Uterus (tissue), 4 donors: Measurements from ENCODE around the gene MYO9A. TPM values are rescaled to one million over a fixed set of nuclear protein-coding genes. Genes with fewer than 3 reads are reported as not detected.
A peak's percentile ranks its signal among the peaks of the same experiment; 100 is the strongest.

Experiments used
- DNase-seq, 2 donors: peaks; one replicate each; pipeline ENCODE4 v3.0.0-alpha.2; 2019 to 2020
- H3K27ac ChIP-seq, 2 donors: fragments of 200-600 bp; sonication (generic); 1 replicate in 1 of 2; 2 replicates in 1 of 2; pipeline ENCODE4 v1.5.1; 2016 to 2018
- H3K27me3 ChIP-seq, 2 donors: fragments of 200-600 bp; sonication (generic); one replicate each; pipeline ENCODE4 v1.5.1; 2018 to 2019; ENCODE audit warnings: control low read depth in 1 of 2
- H3K36me3 ChIP-seq, 2 donors: fragments of 200-600 bp; sonication (generic); one replicate each; pipeline ENCODE4 v1.5.1; 2019; ENCODE audit warnings: control low read depth in 1 of 2
- H3K4me1 ChIP-seq, 2 donors: fragments of 200-600 bp; sonication (generic); one replicate each; pipeline ENCODE4 v1.5.1; 2018 to 2019; ENCODE audit warnings: control low read depth in 1 of 2
- H3K4me3 ChIP-seq, 2 donors: fragments of 200-600 bp; sonication (generic); 1 replicate in 1 of 2; 2 replicates in 1 of 2; pipeline ENCODE4 v1.5.1; 2018 to 2019; ENCODE audit warnings: mild to moderate bottlenecking in 1 of 2
- H3K9me3 ChIP-seq, 2 donors: fragments of 200-600 bp; sonication (generic); one replicate each; pipeline ENCODE4 v1.5.1; 2019; ENCODE audit warnings: control low read depth in 1 of 2
- CTCF ChIP-seq, 4 experiments: fragments of 200-600 bp in 2 of 4; fragments of 450-650 bp in 2 of 4; sonication (generic) in 2 of 4; IDR thresholded peaks; one replicate each; pipeline ENCODE4 v1.5.1; 2016 to 2019; ENCODE audit warnings: antibody characterized with exemption in 4 of 4, mild to moderate bottlenecking in 2 of 4, moderate library complexity in 1 of 4
- POLR2A ChIP-seq, 2 donors: fragments of 450-650 bp; IDR thresholded peaks; one replicate each; pipeline ENCODE4 v1.6.1; 2016; ENCODE audit warnings: antibody characterized with exemption in 2 of 2, mild to moderate bottlenecking in 1 of 2, moderate library complexity in 1 of 2
- intact Hi-C: fragments of 100-400 bp; cut with DNase I; formaldehyde crosslinking; loops from one replicate; pipeline ENCODE4 v1.15.1; 2023; ENCODE audit warnings: low total_unique reads
- total RNA-seq, 4 donors: library from RNA; depleted of rRNA in 3 of 4; stranded (reverse); fragments of >200 nt in 3 of 4; gene quantifications; one replicate each; pipeline versions ENCODE4 v1.1.0 to v1.2.4, GENCODE V29; 2014 to 2023
- donor health status: DM: yes; HTN: yes; CAD: no.

MYO9A gene
- 100 to 1,000 TPM in 2 of 4 donors, 10 to 100 TPM in 2; 45.6 to 141 (median 90.0) TPM for total RNA-seq

- peak; percentile 98 for DNase-seq
- H3K9me3 ChIP-seq = no peaks in the 10 kb centered on the region
- peak; percentile 81 to 90 for TF ChIP-seq POLR2A (IDR thresholded peaks at IDR 0.05)
- peak in 3 of 4 experiments; percentile 14 to 30 (median 19) for TF ChIP-seq CTCF (IDR thresholded peaks at IDR 0.05)
- no peaks in the 10 kb centered on the region for H3K36me3 ChIP-seq
- H3K27me3 ChIP-seq = no peaks in the 10 kb centered on the region
- H3K4me1 ChIP-seq = peaks cover 3 to 4% of the 10 kb centered on the region in 2 donors
- H3K27ac ChIP-seq = peak within 1 kb of the TSS; percentile 96 to 97
- peak within 1 kb of the TSS; percentile 76 to 94 for H3K4me3 ChIP-seq
- intact Hi-C loops = no loop called here
Observed at GRCh38 chr15:72118017-72118978, at the start of gene MYO9A, which contains the start of gene SENP8. Gene MYO9A (minus strand): TSS chr15:72118150. CDS start chr15:72046563, 71,587 bp downstream. Gene SENP8 (plus strand): TSS chr15:72118403. CDS start chr15:72139624, 21,221 bp downstream.

- no peaks in the 10 kb centered on the region for H3K9me3 ChIP-seq
- H3K36me3 ChIP-seq = no peaks in the 10 kb centered on the region
- no peaks in the 10 kb centered on the region for H3K27me3 ChIP-seq
- no peak overlapping the region for H3K27ac ChIP-seq
- no peak for DNase-seq
- H3K4me3 ChIP-seq = no peak overlapping the region
- H3K4me1 ChIP-seq = no peaks in the 10 kb centered on the region
- TF ChIP-seq CTCF (IDR thresholded peaks at IDR 0.05) = no peak
- TF ChIP-seq POLR2A (IDR thresholded peaks at IDR 0.05) = no peak
- intact Hi-C loops = no loop called here
Observed at GRCh38 chr15:72167445-72167844, 49.5 kb upstream of the MYO9A start.

GRCh38 chr15:72166716-72167417 lies 48.9 kb upstream of the MYO9A start:
- DNase-seq = no peak
- Histone ChIP-seq H3K9me3 (no peaks in the 10 kb centered on the region), H3K4me3 (no peak overlapping the region), H3K27me3 (no peaks in the 10 kb centered on the region), H3K4me1 (no peaks in the 10 kb centered on the region), H3K27ac (no peak overlapping the region), H3K36me3 (no peaks in the 10 kb centered on the region)
- no peak for TF ChIP-seq CTCF (IDR thresholded peaks at IDR 0.05)
- no peak for TF ChIP-seq POLR2A (IDR thresholded peaks at IDR 0.05)
- intact Hi-C loops = no loop called here

GRCh38 chr15:72163719-72164118 lies 45.8 kb upstream of the MYO9A start:
- H3K27me3 ChIP-seq = no peaks in the 10 kb centered on the region
- H3K9me3 ChIP-seq = no peaks in the 10 kb centered on the region
- H3K4me1 ChIP-seq = no peaks in the 10 kb centered on the region
- no peak for TF ChIP-seq POLR2A (IDR thresholded peaks at IDR 0.05)
- no peak for TF ChIP-seq CTCF (IDR thresholded peaks at IDR 0.05)
- no peak overlapping the region for H3K27ac ChIP-seq
- intact Hi-C loops = no loop called here
- no peak overlapping the region for H3K4me3 ChIP-seq
- no peaks in the 10 kb centered on the region for H3K36me3 ChIP-seq
- DNase-seq = no peak
